Limb (tissue), 2 donors: ENCODE measurements around the gene MOBP.

ENCODE experiments used
- DNase-seq, 2 donors: peaks; one replicate each; pipeline ENCODE4 v3.0.0-alpha.2; 2016; ENCODE audit errors: extremely low spot score in 2 of 2

The MOBP gene

GRCh38 chr3:39541442-39541841, 74.0 kb downstream of the MOBP start:
- DNase-seq, result no peak

- DNase-seq, result no peak
Observed at GRCh38 chr3:39541917-39542329, 74.4 kb downstream of the MOBP start.

- DNase-seq, result no peak
Observed at GRCh38 chr3:39542588-39542988, 75.1 kb downstream of the MOBP start.

- DNase-seq, result no peak
Observed at GRCh38 chr3:39548282-39548681, 80.8 kb downstream of the MOBP start.

- DNase-seq, result no peak
Observed at GRCh38 chr3:39550354-39551051, 83.0 kb downstream of the MOBP start.
